HG03064 (cell line): ENCODE measurements around the gene VIPAS39.

Experiments used
- ATAC-seq: cut with Tn5 transposase; IDR thresholded peaks from one replicate; pipeline ENCODE4 v1.9.1; 2021; ENCODE audit warnings: low read depth; ENCODE audit not compliant: unreplicated experiment

VIPAS39 gene

GRCh38 chr14:77407158-77407557 lies 50.2 kb downstream of the VIPAS39 start:
- ATAC-seq, result no peak

GRCh38 chr14:77406718-77407117 lies 50.7 kb downstream of the VIPAS39 start:
- ATAC-seq, result no peak

GRCh38 chr14:77406086-77406485 lies 51.3 kb downstream of the VIPAS39 start:
- no peak for ATAC-seq

- no peak for ATAC-seq
Observed at GRCh38 chr14:77403768-77404167, 53.6 kb downstream of the VIPAS39 start.

- ATAC-seq, result no peak
Observed at GRCh38 chr14:77400216-77400615, 57.2 kb downstream of the VIPAS39 start.

GRCh38 chr14:77390188-77390587 lies 67.2 kb downstream of the VIPAS39 start:
- no peak for ATAC-seq

- no peak for ATAC-seq
Observed at GRCh38 chr14:77378701-77379100, 78.7 kb downstream of the VIPAS39 start.

GRCh38 chr14:77377502-77377844 lies 79.9 kb downstream of the VIPAS39 start:
- ATAC-seq, result no peak

GRCh38 chr14:77376771-77377501 lies 80.5 kb downstream of the VIPAS39 start, which contains the start of the genes SAMD15 and TMED8:
TSS of gene SAMD15 (plus strand) at chr14:77377379. CDS start at chr14:77377419, 40 bp downstream.
TSS of gene TMED8 (minus strand) at chr14:77377094. CDS start at chr14:77377053, 41 bp downstream.
- ATAC-seq, result peak; percentile 81
